NCI-H2107 treated with DMSO at 0.1 percent for 48 hours (cell line): ENCODE measurements around the gene CYP21A2.
"Not testable (repeated sequence)": the region's sequence is repeated elsewhere in the genome, so short reads cannot be mapped to it uniquely, and the experiment has no call there.

Experiments used
- DNase-seq: peaks from one replicate; lab custom pipeline; 2025; ENCODE audit not compliant: unreplicated experiment; lab: John Stamatoyannopoulos, UW

The CYP21A2 gene

DNA sequence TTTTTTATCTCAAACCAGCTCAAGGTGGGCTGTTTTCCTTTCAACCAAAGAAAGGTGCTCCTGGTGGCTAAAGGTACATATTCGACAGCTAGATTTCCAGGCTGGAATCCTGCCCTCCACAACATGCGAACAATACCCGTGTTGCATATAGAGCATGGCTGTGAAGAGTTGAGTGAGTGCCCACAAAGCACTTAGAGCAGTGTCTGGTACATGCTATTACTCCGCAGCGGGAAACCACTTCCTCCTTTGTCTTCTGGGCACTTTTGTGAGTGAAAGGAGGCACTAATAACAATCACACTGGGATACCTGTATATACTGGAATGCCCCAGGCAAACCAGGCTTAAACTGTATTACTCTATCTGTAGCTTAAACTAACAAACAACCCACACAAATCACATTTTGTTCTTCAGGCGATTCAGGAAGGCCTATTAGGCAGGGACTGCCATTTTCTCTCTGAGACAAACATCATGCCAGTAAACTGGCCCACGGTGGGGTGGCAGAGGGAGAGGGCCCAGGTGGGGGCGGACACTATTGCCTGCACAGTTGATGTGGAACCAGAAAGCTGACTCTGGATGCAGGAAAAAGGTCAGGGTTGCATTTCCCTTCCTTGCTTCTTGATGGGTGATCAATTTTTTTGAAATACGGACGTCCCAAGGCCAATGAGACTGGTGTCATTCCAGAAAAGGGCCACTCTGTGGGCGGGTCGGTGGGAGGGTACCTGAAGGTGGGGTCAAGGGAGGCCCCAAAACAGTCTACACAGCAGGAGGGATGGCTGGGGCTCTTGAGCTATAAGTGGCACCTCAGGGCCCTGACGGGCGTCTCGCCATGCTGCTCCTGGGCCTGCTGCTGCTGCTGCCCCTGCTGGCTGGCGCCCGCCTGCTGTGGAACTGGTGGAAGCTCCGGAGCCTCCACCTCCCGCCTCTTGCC, at the start of gene CYP21A2:
TSS of gene CYP21A2 (plus strand) at position 818 of the 927 bp plus-strand sequence. CDS start at position 826, 8 bp downstream.
- DNase-seq = not testable (repeated sequence)

DNA sequence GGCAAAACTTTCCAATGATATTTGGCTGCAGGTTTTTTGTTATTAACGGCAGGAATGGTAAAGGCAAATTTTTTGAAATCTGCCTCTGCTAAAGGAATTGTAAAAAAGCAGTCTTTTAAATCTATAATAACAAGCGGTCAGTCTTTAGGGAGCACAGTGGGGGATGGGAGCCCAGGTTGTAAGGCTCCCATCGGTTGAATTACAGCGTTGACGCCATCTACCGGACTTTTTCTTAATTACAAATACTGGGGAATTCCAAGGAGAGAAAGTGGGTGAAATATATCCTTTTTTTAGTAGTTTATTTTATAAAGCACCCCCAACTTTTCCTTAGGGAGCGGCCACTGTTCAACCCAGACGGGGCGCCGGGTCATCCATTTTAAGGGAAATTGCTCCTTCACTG, 48.9 kb upstream of the CYP21A2 start:
- DNase-seq = not testable (repeated sequence)

DNA sequence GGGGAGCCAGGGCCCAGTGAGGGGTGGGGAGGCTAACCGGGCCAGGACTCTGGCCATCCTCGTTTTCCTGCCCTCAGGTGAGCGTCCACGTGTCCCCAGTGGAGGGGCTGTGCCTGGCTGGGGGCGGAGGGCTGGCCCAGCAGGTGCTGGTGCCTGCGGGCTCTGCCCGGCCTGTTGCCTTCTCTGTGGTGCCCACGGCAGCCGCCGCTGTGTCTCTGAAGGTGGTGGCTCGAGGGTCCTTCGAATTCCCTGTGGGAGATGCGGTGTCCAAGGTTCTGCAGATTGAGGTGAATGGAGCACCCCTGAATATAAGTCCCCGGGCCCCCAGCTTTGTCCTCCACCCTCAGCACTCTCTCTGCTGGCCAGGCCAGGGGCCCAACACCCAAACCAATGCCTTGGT, 43.8 kb upstream of the CYP21A2 start:
- DNase-seq = not testable (repeated sequence)

DNA sequence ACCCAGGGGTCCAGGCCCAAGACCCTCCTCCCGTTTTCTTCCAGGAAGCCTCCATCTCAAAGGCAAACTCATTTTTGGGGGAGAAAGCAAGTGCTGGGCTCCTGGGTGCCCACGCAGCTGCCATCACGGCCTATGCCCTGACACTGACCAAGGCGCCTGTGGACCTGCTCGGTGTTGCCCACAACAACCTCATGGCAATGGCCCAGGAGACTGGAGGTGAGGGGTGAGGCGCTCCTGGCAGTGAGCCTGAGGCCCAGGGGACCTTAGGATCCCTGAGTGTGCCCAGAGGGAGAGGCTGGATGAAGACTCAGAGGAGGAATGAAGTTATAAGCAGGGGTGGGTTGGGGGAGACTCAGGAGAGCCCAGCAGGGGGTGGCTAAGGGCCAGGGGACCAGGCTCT, 41.8 kb upstream of the CYP21A2 start:
- not testable (repeated sequence) for DNase-seq

GRCh38 chr6:32002546-32003268, 35.5 kb upstream of the CYP21A2 start:
- not testable (repeated sequence) for DNase-seq

DNA sequence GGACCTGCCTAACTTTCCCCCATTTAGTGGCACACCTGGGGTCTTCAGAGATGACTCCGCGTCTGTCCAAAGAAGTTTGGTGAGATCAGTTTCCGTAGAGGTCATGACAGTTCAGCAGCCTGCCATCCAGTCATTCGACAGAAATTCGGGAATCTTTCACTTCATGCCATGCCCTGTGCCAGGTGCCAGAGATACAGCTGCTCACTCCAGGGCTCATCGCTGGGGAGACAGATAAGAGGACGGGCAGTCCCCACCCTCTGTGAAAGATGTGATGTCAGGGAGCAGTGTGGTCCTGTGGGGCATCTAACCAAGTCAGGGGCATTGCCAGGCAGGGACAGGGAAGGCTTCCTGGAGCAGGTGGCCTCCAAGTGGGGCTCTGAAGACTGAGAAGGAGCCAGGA, 34.9 kb upstream of the CYP21A2 start:
- DNase-seq = not testable (repeated sequence)

DNA sequence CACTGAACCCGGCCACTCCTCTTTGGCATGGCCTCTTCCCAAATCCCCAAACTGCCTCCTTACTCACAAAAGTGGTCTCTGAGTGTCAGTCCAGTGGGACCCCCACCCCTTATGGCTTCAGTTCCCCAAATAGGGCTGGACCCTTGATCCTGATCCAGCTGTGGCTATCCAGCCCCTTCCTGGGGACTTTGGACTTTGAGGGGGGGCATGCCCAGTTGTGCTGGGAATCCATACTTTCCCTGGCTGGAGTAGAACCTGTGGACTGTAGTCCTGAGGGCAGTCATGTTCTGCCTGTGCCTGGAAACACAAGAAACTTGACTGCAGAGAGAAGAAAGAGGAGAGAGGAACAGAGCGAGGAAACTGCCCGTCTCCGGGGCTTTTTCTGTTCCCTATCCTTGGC, 33.8 kb upstream of the CYP21A2 start:
- not testable (repeated sequence) for DNase-seq

DNA sequence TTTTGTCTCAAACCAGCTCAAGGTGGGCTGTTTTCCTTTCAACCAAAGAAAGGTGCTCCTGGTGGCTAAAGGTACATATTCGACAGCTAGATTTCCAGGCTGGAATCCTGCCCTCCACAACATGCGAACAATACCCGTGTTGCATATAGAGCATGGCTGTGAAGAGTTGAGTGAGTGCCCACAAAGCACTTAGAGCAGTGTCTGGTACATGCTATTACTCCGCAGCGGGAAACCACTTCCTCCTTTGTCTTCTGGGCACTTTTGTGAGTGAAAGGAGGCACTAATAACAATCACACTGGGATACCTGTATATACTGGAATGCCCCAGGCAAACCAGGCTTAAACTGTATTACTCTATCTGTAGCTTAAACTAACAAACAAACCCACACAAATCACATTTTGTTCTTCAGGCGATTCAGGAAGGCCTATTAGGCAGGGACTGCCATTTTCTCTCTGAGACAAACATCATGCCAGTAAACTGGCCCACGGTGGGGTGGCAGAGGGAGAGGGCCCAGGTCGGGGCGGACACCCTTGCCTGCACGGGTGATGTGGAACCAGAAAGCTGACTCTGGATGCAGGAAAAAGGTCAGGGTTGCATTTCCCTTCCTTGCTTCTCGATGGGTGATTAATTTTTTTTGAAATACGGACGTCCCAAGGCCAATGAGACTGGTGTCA, 33.2 kb upstream of the CYP21A2 start:
- DNase-seq = not testable (repeated sequence)

- DNase-seq = not testable (repeated sequence)
Measured at GRCh38 chr6:32005538-32005880, 32.7 kb upstream of the CYP21A2 start.

- not testable (repeated sequence) for DNase-seq
Measured at GRCh38 chr6:32005991-32006529, 32.2 kb upstream of the CYP21A2 start.

DNA sequence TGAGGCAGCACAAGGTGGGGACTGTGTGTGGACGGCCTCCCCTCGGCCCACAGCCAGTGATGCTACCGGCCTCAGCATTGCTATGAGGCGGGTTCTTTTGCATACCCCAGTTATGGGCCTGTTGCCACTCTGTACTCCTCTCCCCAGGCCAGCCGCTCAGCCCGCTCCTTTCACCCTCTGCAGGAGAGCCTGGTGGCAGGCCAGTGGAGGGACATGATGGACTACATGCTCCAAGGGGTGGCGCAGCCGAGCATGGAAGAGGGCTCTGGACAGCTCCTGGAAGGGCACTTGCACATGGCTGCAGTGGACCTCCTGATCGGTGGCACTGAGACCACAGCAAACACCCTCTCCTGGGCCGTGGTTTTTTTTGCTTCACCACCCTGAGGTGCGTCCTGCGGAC, 31.1 kb upstream of the CYP21A2 start:
- not testable (repeated sequence) for DNase-seq

DNA sequence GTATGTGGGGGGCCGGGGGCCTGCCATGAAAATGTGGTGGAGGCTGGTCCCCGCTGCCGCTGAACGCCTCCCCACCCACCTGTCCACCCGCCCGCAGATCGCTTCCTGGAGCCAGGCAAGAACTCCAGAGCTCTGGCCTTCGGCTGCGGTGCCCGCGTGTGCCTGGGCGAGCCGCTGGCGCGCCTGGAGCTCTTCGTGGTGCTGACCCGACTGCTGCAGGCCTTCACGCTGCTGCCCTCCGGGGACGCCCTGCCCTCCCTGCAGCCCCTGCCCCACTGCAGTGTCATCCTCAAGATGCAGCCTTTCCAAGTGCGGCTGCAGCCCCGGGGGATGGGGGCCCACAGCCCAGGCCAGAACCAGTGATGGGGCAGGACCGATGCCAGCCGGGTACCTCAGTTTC, 30.2 kb upstream of the CYP21A2 start:
- not testable (repeated sequence) for DNase-seq

- not testable (repeated sequence) for DNase-seq
Measured at GRCh38 chr6:32008616-32009015, 29.6 kb upstream of the CYP21A2 start.

DNA sequence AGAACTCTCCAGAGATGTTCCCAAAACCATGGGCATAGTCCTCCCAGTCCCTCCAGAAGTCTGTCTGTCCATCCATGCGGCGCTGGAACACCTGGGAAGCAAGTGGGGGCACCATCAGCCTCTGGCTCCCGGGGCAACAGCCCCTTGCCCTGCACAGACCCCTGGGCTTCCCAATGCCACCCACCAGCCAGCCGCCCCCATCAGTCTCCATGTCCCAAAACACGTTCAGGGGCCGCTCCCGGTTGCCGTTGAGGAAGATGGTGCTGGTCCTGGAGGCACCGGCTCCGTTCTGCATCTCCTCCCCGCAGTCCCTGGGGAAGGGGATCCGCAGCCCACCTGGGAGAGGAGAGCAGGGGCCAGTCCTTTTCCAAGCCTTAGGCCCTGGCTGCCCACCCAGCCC, 28.7 kb upstream of the CYP21A2 start:
- DNase-seq = not testable (repeated sequence)

GRCh38 chr6:32010856-32011530, 27.2 kb upstream of the CYP21A2 start:
- DNase-seq = not testable (repeated sequence)

- DNase-seq = not testable (repeated sequence)
Measured at GRCh38 chr6:32012941-32013617, 25.1 kb upstream of the CYP21A2 start.

- DNase-seq = not testable (repeated sequence)
Measured at GRCh38 chr6:32013738-32014137, 24.5 kb upstream of the CYP21A2 start.

GRCh38 chr6:32014547-32014946, 23.7 kb upstream of the CYP21A2 start, which contains the start of gene C4B:
TSS of gene C4B (plus strand) at chr6:32014795. CDS start at chr6:32014846, 51 bp downstream.
- DNase-seq = not testable (repeated sequence)

DNA sequence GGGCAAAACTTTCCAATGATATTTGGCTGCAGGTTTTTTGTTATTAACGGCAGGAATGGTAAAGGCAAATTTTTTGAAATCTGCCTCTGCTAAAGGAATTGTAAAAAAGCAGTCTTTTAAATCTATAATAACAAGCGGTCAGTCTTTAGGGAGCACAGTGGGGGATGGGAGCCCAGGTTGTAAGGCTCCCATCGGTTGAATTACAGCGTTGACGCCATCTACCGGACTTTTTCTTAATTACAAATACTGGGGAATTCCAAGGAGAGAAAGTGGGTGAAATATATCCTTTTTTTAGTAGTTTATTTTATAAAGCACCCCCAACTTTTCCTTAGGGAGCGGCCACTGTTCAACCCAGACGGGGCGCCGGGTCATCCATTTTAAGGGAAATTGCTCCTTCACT, 16.1 kb upstream of the CYP21A2 start:
- not testable (repeated sequence) for DNase-seq

- DNase-seq = not testable (repeated sequence)
Measured at GRCh38 chr6:32028631-32029030, 9.6 kb upstream of the CYP21A2 start.
